D721Med (cell line): ENCODE results near the gene MME.

Source experiments
- DNase-seq: peaks from one replicate; pipeline ENCODE4 v3.0.0; 2011; ENCODE audit warnings: low spot score; ENCODE audit not compliant: insufficient read length
- FAIRE-seq: peaks from 2 replicates; lab custom pipeline; 2011; peaks lifted over from hg19 to GRCh38; lab: Jason Lieb, UNC
- CTCF ChIP-seq: IDR thresholded peaks from 2 replicates; pipeline ENCODE4 v1.5.1; 2012; ENCODE audit warnings: mild to moderate bottlenecking, control low read depth; ENCODE audit not compliant: insufficient read depth; ENCODE audit errors: missing control alignments

The MME gene

GRCh38 chr3:155080692-155081091 lies 573 bp downstream of the MME start:
- DNase-seq (no peak), FAIRE-seq (no peak)
- TF ChIP-seq CTCF: no peak

- no peak for FAIRE-seq
- no peak for DNase-seq
- no peak for TF ChIP-seq CTCF
These were observed 3.3 kb downstream of the MME start for GRCh38 chr3:155083313-155083905.

GRCh38 chr3:155084567-155084966 lies 4.4 kb downstream of the MME start:
- TF ChIP-seq CTCF: no peak
- FAIRE-seq (no peak), DNase-seq (no peak)

GRCh38 chr3:155086051-155086450 lies 5.9 kb downstream of the MME start:
- TF ChIP-seq CTCF: no peak
- no peak for FAIRE-seq
- no peak for DNase-seq

GRCh38 chr3:155088706-155089345 lies 8.7 kb downstream of the MME start:
- no peak for TF ChIP-seq CTCF
- FAIRE-seq (no peak), DNase-seq (no peak)

GRCh38 chr3:155089495-155089894 lies 9.4 kb downstream of the MME start:
- DNase-seq (no peak), FAIRE-seq (no peak)
- TF ChIP-seq CTCF: no peak

GRCh38 chr3:155093261-155093660 lies 13.1 kb downstream of the MME start:
- DNase-seq (no peak), FAIRE-seq (no peak)
- TF ChIP-seq CTCF: no peak
